Colon (tissue), 2 donors: ENCODE results near the gene BTRC.

Source experiments
- FAIRE-seq: peaks from 2 replicates; lab custom pipeline; 2012; peaks lifted over from hg19 to GRCh38; lab: Jason Lieb, UNC
- donor health status: control.
- donor health status: control.

BTRC gene

GRCh38 chr10:101484175-101484745 is 130.3 kb downstream of the BTRC start:
- FAIRE-seq: no peak

GRCh38 chr10:101485207-101485606 is 131.2 kb downstream of the BTRC start:
- FAIRE-seq: no peak

GRCh38 chr10:101485681-101486554 is 132.0 kb downstream of the BTRC start:
- FAIRE-seq: no peak

GRCh38 chr10:101487399-101487798 is 133.4 kb downstream of the BTRC start:
- FAIRE-seq: no peak

GRCh38 chr10:101489355-101489754 is 135.4 kb downstream of the BTRC start:
- FAIRE-seq: no peak

- FAIRE-seq: no peak
Measured at GRCh38 chr10:101490026-101490425, 136.1 kb downstream of the BTRC start.

GRCh38 chr10:101492205-101492604 is 138.2 kb downstream of the BTRC start:
- FAIRE-seq: peak; percentile 57

- no peak for FAIRE-seq
Measured at GRCh38 chr10:101492814-101493213, 138.8 kb downstream of the BTRC start.

- no peak for FAIRE-seq
Measured at GRCh38 chr10:101493249-101493648, 139.3 kb downstream of the BTRC start.

- no peak for FAIRE-seq
Measured at GRCh38 chr10:101493782-101494281, 139.9 kb downstream of the BTRC start.

GRCh38 chr10:101494650-101495049 is 140.7 kb downstream of the BTRC start:
- FAIRE-seq: no peak

GRCh38 chr10:101495324-101495925 is 141.5 kb downstream of the BTRC start:
- FAIRE-seq: no peak

- no peak for FAIRE-seq
Measured at GRCh38 chr10:101504438-101504837, 150.5 kb downstream of the BTRC start.

- no peak for FAIRE-seq
Measured at GRCh38 chr10:101506829-101507661, 153.1 kb downstream of the BTRC start.

GRCh38 chr10:101507828-101508227 is 153.9 kb downstream of the BTRC start:
- FAIRE-seq: no peak

GRCh38 chr10:101511938-101512337 is 158.0 kb downstream of the BTRC start:
- FAIRE-seq: no peak

- no peak for FAIRE-seq
Measured at GRCh38 chr10:101512738-101513137, 158.8 kb downstream of the BTRC start.

GRCh38 chr10:101513733-101514132 is 159.8 kb downstream of the BTRC start:
- FAIRE-seq: no peak

- no peak for FAIRE-seq
Measured at GRCh38 chr10:101525848-101526247, 171.9 kb downstream of the BTRC start.

- no peak for FAIRE-seq
Measured at GRCh38 chr10:101529207-101529606, 175.2 kb downstream of the BTRC start.

GRCh38 chr10:101529725-101530553 is 176.0 kb downstream of the BTRC start:
- no peak for FAIRE-seq
